ENCODE results near the gene ITLN2. TPM values are rescaled to one million over a fixed set of nuclear protein-coding genes. Genes with fewer than 3 reads are reported as not detected.
"Not testable (repeated sequence)": the region's sequence is repeated elsewhere in the genome, so short reads cannot be mapped to it uniquely, and the experiment has no call there.

Gene ITLN2
- polyA plus RNA-seq, 1 of the 3 experiments (the other 2 are of a cell fraction), result not detected

GRCh38 chr1:160945881-160946280, 8.7 kb downstream of the ITLN2 start:
- H4K20me1 ChIP-seq (ENCODE audit: insufficient read depth); H2AFZ ChIP-seq (ENCODE audit: low read depth); H3K9me3 ChIP-seq; DNase-seq; H3K79me2 ChIP-seq (ENCODE audit: insufficient read depth); H3K27ac ChIP-seq (ENCODE audit: low read depth in 2 of 2, low read length in 1 of 2); H3K9ac ChIP-seq; H3F3A ChIP-seq (replicated peaks; ENCODE audit: insufficient read depth); H3K4me2 ChIP-seq; H3K9me2 ChIP-seq; H3K4me3 ChIP-seq (ENCODE audit: low read depth in 2 of 2, low read length in 1 of 2); H3K36me3 ChIP-seq (replicated peaks in 1 of 2; ENCODE audit: control insufficient read depth in 1 of 2, insufficient read depth in 2 of 2, low read length in 1 of 2); H3K4me1 ChIP-seq (ENCODE audit: control insufficient read depth in 1 of 2, insufficient read depth in 2 of 2, low read depth in 1 of 2, low read length in 1 of 2); POLR2A ChIA-PET: not testable (repeated sequence)
- WGBS (ENCODE audit: low lambda C conversion rate), result 6% methylated on average over 6 of the region's 6 CpGs
- CTCF ChIA-PET, result interaction anchor here (1.0 to 1.2 kb wide), 2 partner anchors 12 to 45 kb away, joined by 3 read pairs; no protein-coding TSS in a partner anchor
- peaks cover 38% of the 10 kb centered on the region for H3K27me3 ChIP-seq (ENCODE audit: insufficient read depth)
- 0 out of 2 replicates have a peak, but pooled peaks have one; percentile 17 for TF ChIP-seq JUND (IDR thresholded peaks at IDR 0.05)

- Histone ChIP-seq H3K9me3 (no peaks in the 10 kb centered on the region), H2AFZ (ENCODE audit: low read depth) (0 out of 2 replicates have a peak overlapping the region, but pooled peaks have one; percentile 16), H3K4me1 (ENCODE audit: control insufficient read depth in 1 of 2, insufficient read depth in 2 of 2, low read depth in 1 of 2, low read length in 1 of 2) (no peaks in the 10 kb centered on the region), H3K4me3 (ENCODE audit: low read depth in 2 of 2, low read length in 1 of 2) (no peak overlapping the region), H4K20me1 (ENCODE audit: insufficient read depth) (no peaks in the 10 kb centered on the region), H3K27me3 (ENCODE audit: insufficient read depth) (peaks cover 38% of the 10 kb centered on the region), H3K4me2 (no peak overlapping the region), H3K79me2 (ENCODE audit: insufficient read depth) (no peaks in the 10 kb centered on the region), H3K9me2 (no peaks in the 10 kb centered on the region), H3F3A (replicated peaks; ENCODE audit: insufficient read depth) (no peaks in the 10 kb centered on the region), H3K27ac (ENCODE audit: low read depth in 2 of 2, low read length in 1 of 2) (no peak overlapping the region), H3K36me3 (replicated peaks in 1 of 2; ENCODE audit: control insufficient read depth in 1 of 2, insufficient read depth in 2 of 2, low read length in 1 of 2) (no peaks in the 10 kb centered on the region), H3K9ac (no peak overlapping the region)
- WGBS (ENCODE audit: low lambda C conversion rate), result 21% methylated on average over 15 of the region's 15 CpGs
- POLR2A ChIA-PET, result no interaction called here
- CTCF ChIA-PET, result interaction anchor here (1.0 to 1.2 kb wide), 2 partner anchors 12 to 45 kb away, joined by 3 read pairs; no protein-coding TSS in a partner anchor
- DNase-seq, result no peak
- TF ChIP-seq CHD2 (IDR thresholded peaks at IDR 0.05; ENCODE audit: low read length, partially characterized antibody) (no peak), IRF3 (IDR thresholded peaks at IDR 0.05; ENCODE audit: low read depth, low read length) (no peak), MEF2A (IDR thresholded peaks at IDR 0.05; ENCODE audit: borderline replicate concordance, low read depth) (no peak), ZBTB33 (IDR thresholded peaks at IDR 0.05; ENCODE audit: borderline replicate concordance, low read depth) (no peak), FOSL2 (IDR thresholded peaks at IDR 0.05; ENCODE audit: borderline replicate concordance, low read depth) (no peak)
Measured at GRCh38 chr1:160945079-160945478, 9.5 kb downstream of the ITLN2 start.

- 18% methylated on average over 3 of the region's 3 CpGs for WGBS (ENCODE audit: low lambda C conversion rate)
- ChIA-PET CTCF (interaction anchor here (1.0 kb wide), 1 partner anchor 216 kb away, joined by 3 read pairs; no protein-coding TSS in a partner anchor), POLR2A (no interaction called here)
- Histone ChIP-seq H3K4me2 (no peak overlapping the region), H3K27ac (ENCODE audit: low read depth in 2 of 2, low read length in 1 of 2) (no peak overlapping the region), H3F3A (replicated peaks; ENCODE audit: insufficient read depth) (no peaks in the 10 kb centered on the region), H3K4me3 (ENCODE audit: low read depth in 2 of 2, low read length in 1 of 2) (no peak overlapping the region), H3K4me1 (ENCODE audit: control insufficient read depth in 1 of 2, insufficient read depth in 2 of 2, low read depth in 1 of 2, low read length in 1 of 2) (no peaks in the 10 kb centered on the region), H3K9me2 (no peaks in the 10 kb centered on the region), H3K9ac (no peak overlapping the region), H2AFZ (ENCODE audit: low read depth) (no peak overlapping the region), H3K27me3 (ENCODE audit: insufficient read depth) (peaks cover 36% of the 10 kb centered on the region), H3K9me3 (no peaks in the 10 kb centered on the region), H3K79me2 (ENCODE audit: insufficient read depth) (no peaks in the 10 kb centered on the region), H3K36me3 (replicated peaks in 1 of 2; ENCODE audit: control insufficient read depth in 1 of 2, insufficient read depth in 2 of 2, low read length in 1 of 2) (no peaks in the 10 kb centered on the region), H4K20me1 (ENCODE audit: insufficient read depth) (no peaks in the 10 kb centered on the region)
- no peak for DNase-seq
- TF ChIP-seq RAD21 (IDR thresholded peaks at IDR 0.05; ENCODE audit: low read length) (peak; percentile 19; the same call in 1 of the 2 replicates), USF2 (IDR thresholded peaks at IDR 0.05; ENCODE audit: borderline replicate concordance, low read depth, low read length) (no peak), ZBTB33 (IDR thresholded peaks at IDR 0.05; ENCODE audit: borderline replicate concordance, low read depth) (no peak), JUND (IDR thresholded peaks at IDR 0.05) (no peak)
Measured at GRCh38 chr1:160942926-160943325, 11.7 kb downstream of the ITLN2 start.

GRCh38 chr1:160936666-160937065, 17.9 kb downstream of the ITLN2 start:
- WGBS (ENCODE audit: low lambda C conversion rate), result 9% methylated on average over 6 of the region's 19 CpGs
- H3K36me3 ChIP-seq (replicated peaks in 1 of 2; ENCODE audit: control insufficient read depth in 1 of 2, insufficient read depth in 2 of 2, low read length in 1 of 2); H3K4me2 ChIP-seq; H3K9me2 ChIP-seq; H3K9me3 ChIP-seq; H2AFZ ChIP-seq (ENCODE audit: low read depth); H3F3A ChIP-seq (replicated peaks; ENCODE audit: insufficient read depth); DNase-seq; H3K4me1 ChIP-seq (ENCODE audit: control insufficient read depth in 1 of 2, insufficient read depth in 2 of 2, low read depth in 1 of 2, low read length in 1 of 2); CTCF ChIA-PET; H3K27ac ChIP-seq (ENCODE audit: low read depth in 2 of 2, low read length in 1 of 2); H3K79me2 ChIP-seq (ENCODE audit: insufficient read depth); H3K9ac ChIP-seq; H4K20me1 ChIP-seq (ENCODE audit: insufficient read depth); POLR2A ChIA-PET; H3K4me3 ChIP-seq (ENCODE audit: low read depth in 2 of 2, low read length in 1 of 2); H3K27me3 ChIP-seq (ENCODE audit: insufficient read depth): not testable (repeated sequence)
